HG03139 (cell line): Measurements from ENCODE around the gene MXD3.
"Not testable (repeated sequence)": the region's sequence is repeated elsewhere in the genome, so short reads cannot be mapped to it uniquely, and the experiment has no call there.

Experiments
- ATAC-seq: cut with Tn5 transposase; IDR thresholded peaks from one replicate; pipeline ENCODE4 v1.9.1; 2021; ENCODE audit not compliant: unreplicated experiment

Gene MXD3

GRCh38 chr5:177325868-177326381, 14.2 kb upstream of the MXD3 start:
- ATAC-seq, result no peak

GRCh38 chr5:177320879-177321278, 9.2 kb upstream of the MXD3 start:
- ATAC-seq, result no peak

- no peak for ATAC-seq
Measured at GRCh38 chr5:177319913-177320588, 8.4 kb upstream of the MXD3 start.

- ATAC-seq, result no peak
Measured at GRCh38 chr5:177317959-177318377, 6.3 kb upstream of the MXD3 start.

- no peak for ATAC-seq
Measured at GRCh38 chr5:177316005-177316404, 4.3 kb upstream of the MXD3 start.

- no peak for ATAC-seq
Measured at GRCh38 chr5:177315411-177315810, 3.7 kb upstream of the MXD3 start.

- no peak for ATAC-seq
Measured at GRCh38 chr5:177314376-177315342, 3.0 kb upstream of the MXD3 start.

- no peak for ATAC-seq
Measured at GRCh38 chr5:177313561-177314259, 2.0 kb upstream of the MXD3 start.

- ATAC-seq, result peak; percentile 1
Measured at GRCh38 chr5:177312649-177313181, 1.0 kb upstream of the MXD3 start.

GRCh38 chr5:177311392-177311722, 341 bp downstream of the MXD3 start:
- ATAC-seq, result no peak

GRCh38 chr5:177310757-177311391, 824 bp downstream of the MXD3 start:
- ATAC-seq, result no peak

- ATAC-seq, result no peak
Measured at GRCh38 chr5:177310332-177310731, 1.4 kb downstream of the MXD3 start.

- ATAC-seq, result no peak
Measured at GRCh38 chr5:177309351-177310191, 2.1 kb downstream of the MXD3 start.

GRCh38 chr5:177308740-177309139, 3.0 kb downstream of the MXD3 start:
- ATAC-seq, result no peak

- no peak for ATAC-seq
Measured at GRCh38 chr5:177307544-177308363, 3.9 kb downstream of the MXD3 start.

GRCh38 chr5:177306674-177307543, 4.8 kb downstream of the MXD3 start:
- no peak for ATAC-seq

GRCh38 chr5:177306103-177306640, 5.5 kb downstream of the MXD3 start:
- not testable (repeated sequence) for ATAC-seq
